WTC11 (cell line): ENCODE results near the gene VEGFB.

Experiments
- ATF2 ChIP-seq: sonication (generic); formaldehyde crosslinking; IDR thresholded peaks from 2 replicates; pipeline ENCODE4 v1.8.1; 2022; ENCODE audit warnings: low read depth, missing genetic modification reagents, borderline replicate concordance
- CREB1 ChIP-seq: sonication (generic); formaldehyde crosslinking; IDR thresholded peaks from 2 replicates; pipeline ENCODE4 v1.8.0; 2023; ENCODE audit warnings: mild to moderate bottlenecking, missing genetic modification reagents
- MLX ChIP-seq: sonication (generic); formaldehyde crosslinking; IDR thresholded peaks from 2 replicates; pipeline ENCODE4 v1.8.1; 2023; ENCODE audit warnings: mild to moderate bottlenecking, missing genetic modification reagents, moderate library complexity
- SMAD3 ChIP-seq: sonication (generic); formaldehyde crosslinking; IDR thresholded peaks from 2 replicates; pipeline ENCODE4 v1.8.0; 2022; ENCODE audit warnings: missing genetic modification reagents, mild to moderate bottlenecking, borderline replicate concordance
- ZBTB21 ChIP-seq: sonication (generic); formaldehyde crosslinking; IDR thresholded peaks from 2 replicates; pipeline ENCODE4 v1.8.1; 2023; ENCODE audit warnings: mild to moderate bottlenecking, missing genetic modification reagents, borderline replicate concordance

- TF ChIP-seq CREB1 (CRISPR knock-in tag) (no peak), ZBTB21 (CRISPR knock-in tag) (no peak), MLX (CRISPR knock-in tag) (no peak), ATF2 (no peak), SMAD3 (CRISPR knock-in tag) (no peak)
These were observed 24.9 kb upstream of the VEGFB start for GRCh38 chr11:64209563-64209843.
